Adrenal gland (tissue), 12 donors: ENCODE measurements around the gene LRRC36. TPM values are rescaled to one million over a fixed set of nuclear protein-coding genes. Genes with fewer than 3 reads are reported as not detected.

Experiments
- DNase-seq, 7 donors: peaks; one replicate each; pipeline ENCODE4 v3.0.0-alpha.2; 2019 to 2020
- H3K27ac ChIP-seq, 5 donors: fragments of 200-600 bp; sonication (generic) in 4 of 5; 1 replicate in 3 of 5; 2 replicates in 2 of 5; pipeline versions ENCODE4 v1.5.1 to v1.8.0; 2016 to 2020; ENCODE audit warnings: mild to moderate bottlenecking in 1 of 5
- H3K27me3 ChIP-seq: fragments of 200-600 bp; 2 replicates; pipeline ENCODE4 v1.8.0; 2021
- H3K36me3 ChIP-seq, 2 donors: fragments of 200-600 bp; replicated peaks in 1 of 2; 1 replicate in 1 of 2; 2 replicates in 1 of 2; pipeline versions ENCODE4 v1.5.1 to v1.8.0; 2018 to 2022
- H3K4me1 ChIP-seq, 2 donors: fragments of 200-600 bp; replicated peaks in 1 of 2; 1 replicate in 1 of 2; 2 replicates in 1 of 2; pipeline versions ENCODE4 v1.5.1 to v1.8.0; 2018 to 2021
- H3K4me3 ChIP-seq, 4 donors: fragments of 200-600 bp; sonication (generic) in 3 of 4; one replicate each; pipeline ENCODE4 v1.5.1; 2016 to 2018
- H3K9me3 ChIP-seq, 3 donors: fragments of 200-600 bp; sonication (generic) in 1 of 3; replicated peaks in 1 of 3; 1 replicate in 2 of 3; 2 replicates in 1 of 3; pipeline versions ENCODE4 v1.5.1 to v1.8.0; 2016 to 2021
- CTCF ChIP-seq, 6 experiments: fragments of 450-650 bp in 4 of 6; fragments of 200-600 bp in 2 of 6; sonication (generic) in 1 of 6; IDR thresholded peaks; 1 replicate in 5 of 6; 2 replicates in 1 of 6; pipeline versions ENCODE4 v1.5.1 to v1.8.0; 2016 to 2021; ENCODE audit warnings: antibody characterized with exemption in 6 of 6, mild to moderate bottlenecking in 2 of 6, moderate library complexity in 1 of 6
- POLR2A ChIP-seq, 2 donors: fragments of 450-650 bp; IDR thresholded peaks; one replicate each; pipeline ENCODE4 v1.6.1; 2017; ENCODE audit warnings: antibody characterized with exemption in 2 of 2, mild to moderate bottlenecking in 2 of 2, moderate library complexity in 1 of 2
- WGBS, 4 donors: extraction: QIAGEN DNeasy Blood & Tissue Kit in 2 of 4; methylation state at CpG; one replicate each; pipeline versions ENCODE4 v1.1.5 to v1.1.7; 2013 to 2017; 5-methylcytosine and 5-hydroxymethylcytosine counted together
- intact Hi-C, 2 donors: fragments of 100-400 bp; cut with DNase I; formaldehyde crosslinking; loops; one replicate each; pipeline versions ENCODE4 v1.14.1 to v1.15.0; 2022 to 2023
- polyA plus RNA-seq, 3 donors: library from polyadenylated mRNA; stranded (reverse); fragments of 200-250 nt in 2 of 3; fragments of 350-450 nt in 1 of 3; fragmentation: Illumina TruSeq in 1 of 3; extraction: RNeasy Lipid Tissue Mini Kit (QIAGEN cat#74804) in 1 of 3; gene quantifications; one replicate each; pipeline ENCODE4 v1.2.3, GENCODE V29; 2013 to 2014
- total RNA-seq, 9 donors: library from RNA; depleted of rRNA in 4 of 9; stranded (reverse); fragments of >200 nt in 4 of 9; fragments of 120-200 nt in 1 of 9; fragmentation: NEBNext Ultra II Directional in 1 of 9; extraction: Animal tissue kit (Norgen Biotek cat#: 25700) in 1 of 9; gene quantifications; one replicate each; pipeline versions ENCODE4 v1.1.0 to v1.2.4, GENCODE V29; 2013 to 2023
- donor health status: healthy with polysubstance abuse.
- donor health status: Bipolar disorder and iron deficiency.
- donor health status: DM: yes; HTN: yes; CAD: no.
- donor health status: DM: no; HTN: no; CAD: no.
- donor health status: DM: no; HTN: no; CAD: no.
- donor health status: DM: yes; HTN: yes; CAD: no.

The LRRC36 gene
- total and polyA plus RNA-seq, 12 donors: 0.15 to 4.7 (median 0.61) TPM; not detected in 5

DNA sequence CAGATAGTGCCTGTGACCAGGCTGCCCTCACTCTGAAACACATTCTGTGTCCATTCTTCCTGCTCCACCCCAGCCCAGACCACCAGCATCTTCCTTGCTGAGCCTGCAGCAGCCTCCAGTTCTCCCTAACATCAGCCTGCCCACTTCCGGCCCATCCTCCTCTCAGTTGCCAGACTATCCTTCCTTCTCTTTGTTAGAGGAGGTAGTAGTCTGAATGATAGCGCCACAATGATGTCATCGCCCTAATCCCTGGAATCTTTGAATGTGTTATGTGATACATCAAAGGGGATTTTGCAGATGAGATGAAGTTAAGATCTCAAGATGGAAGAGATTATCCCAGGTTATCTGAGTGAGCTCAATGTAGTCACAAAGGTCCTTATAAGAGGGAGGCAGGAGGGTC, 92.9 kb downstream of the LRRC36 start:
- H3K4me3 ChIP-seq: no peak overlapping the region
- intact Hi-C loops: no loop called here
- 92 to 94% (median 93%) methylated on average over 3 of the region's 3 CpGs for WGBS, 4 donors
- TF ChIP-seq CTCF (IDR thresholded peaks at IDR 0.05) (no peak), POLR2A (IDR thresholded peaks at IDR 0.05) (no peak)
- H3K27me3 ChIP-seq: no peaks in the 10 kb centered on the region
- H3K27ac ChIP-seq: no peak overlapping the region
- H3K36me3 ChIP-seq: no peaks in the 10 kb centered on the region
- H3K9me3 ChIP-seq: no peaks in the 10 kb centered on the region
- DNase-seq: no peak
- peaks cover 7 to 11% of the 10 kb centered on the region in 2 donors for H3K4me1 ChIP-seq

- intact Hi-C loops: no loop called here
- TF ChIP-seq CTCF (IDR thresholded peaks at IDR 0.05) (no peak), POLR2A (IDR thresholded peaks at IDR 0.05) (no peak)
- H3K4me1 ChIP-seq: peaks cover 5 to 7% of the 10 kb centered on the region in 2 donors
These were observed 93.3 kb downstream of the LRRC36 start for GRCh38 chr16:67419931-67420330.

DNA sequence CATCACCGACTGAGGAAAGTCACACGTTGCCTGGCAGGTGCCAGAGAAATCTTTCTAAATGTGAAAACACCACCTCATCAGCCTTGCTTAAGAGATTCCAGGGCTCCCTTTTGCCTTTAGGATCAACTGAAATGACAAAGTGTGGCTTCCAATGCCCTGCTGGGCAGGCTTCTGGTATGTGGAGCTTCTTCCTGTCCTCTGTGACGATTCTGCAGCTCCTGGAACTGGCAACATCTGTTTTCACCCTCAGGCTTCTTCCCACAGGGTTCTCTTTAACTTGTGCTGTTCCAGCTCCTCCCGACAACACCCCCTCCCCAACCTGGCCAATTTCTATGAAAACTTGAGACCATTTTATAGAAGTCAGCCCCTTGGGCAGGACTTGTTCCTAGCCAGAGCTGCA, 94.4 kb downstream of the LRRC36 start:
- Histone ChIP-seq H3K27ac (no peak overlapping the region), H3K4me3 (no peak overlapping the region), H3K27me3 (no peaks in the 10 kb centered on the region), H3K9me3 (no peaks in the 10 kb centered on the region), H3K4me1 (no peaks in the 10 kb centered on the region), H3K36me3 (no peaks in the 10 kb centered on the region)
- intact Hi-C loops: no loop called here
- no peak for DNase-seq
- 83 to 89% (median 88%) methylated on average over 4 of the region's 4 CpGs for WGBS, 4 donors
- no peak for TF ChIP-seq CTCF (IDR thresholded peaks at IDR 0.05)
- TF ChIP-seq POLR2A (IDR thresholded peaks at IDR 0.05): no peak

More at GRCh38 chr16:67419931-67420330, 93.3 kb downstream of the LRRC36 start:
- no peak for DNase-seq
- Histone ChIP-seq H3K9me3 (no peaks in the 10 kb centered on the region), H3K36me3 (no peaks in the 10 kb centered on the region), H3K27ac (no peak overlapping the region), H3K4me3 (no peak overlapping the region), H3K27me3 (no peaks in the 10 kb centered on the region)
- WGBS, 4 donors: 82 to 92% (median 84%) methylated on average over 3 of the region's 3 CpGs

DNA sequence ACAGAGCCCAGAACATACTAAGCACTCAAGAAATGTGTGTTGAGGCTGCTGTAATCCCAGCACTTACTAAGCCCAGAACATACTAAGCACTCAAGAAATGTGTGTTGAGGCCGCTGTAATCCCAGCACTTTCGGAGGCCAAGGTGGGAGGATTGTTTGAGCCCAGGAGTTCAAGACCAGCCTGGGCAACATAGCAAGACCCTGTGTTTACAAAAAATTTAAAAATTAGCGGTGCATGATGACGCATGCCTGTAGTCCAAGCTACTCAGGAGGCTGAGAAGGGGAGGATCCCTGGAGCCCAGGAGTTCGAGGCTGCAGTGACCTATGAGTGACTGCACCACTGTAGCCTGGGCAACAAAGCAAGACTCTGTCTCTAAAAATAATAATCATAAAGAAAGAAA, 96.4 kb downstream of the LRRC36 start:
- Histone ChIP-seq H3K27ac (no peak overlapping the region), H3K4me1 (no peaks in the 10 kb centered on the region), H3K27me3 (peaks cover 3% of the 10 kb centered on the region), H3K4me3 (no peak overlapping the region), H3K36me3 (no peaks in the 10 kb centered on the region), H3K9me3 (no peaks in the 10 kb centered on the region)
- TF ChIP-seq CTCF (IDR thresholded peaks at IDR 0.05) (no peak), POLR2A (IDR thresholded peaks at IDR 0.05) (no peak)
- 86 to 89% (median 88%) methylated on average over 5 of the region's 5 CpGs for WGBS, 4 donors
- intact Hi-C loops: no loop called here
- no peak for DNase-seq
